IgD-negative memory B cell (primary cell): ENCODE data around the gene RAB10. TPM values are rescaled to one million over a fixed set of nuclear protein-coding genes. Genes with fewer than 3 reads are reported as not detected.

ENCODE experiments used
- polyA plus RNA-seq: library from polyadenylated mRNA; unstranded; fragments of 300-500 nt; fragmentation: Illumina TruSeq; gene quantifications from one replicate; pipeline ENCODE4 v1.2.3, GENCODE V29; 2021

RAB10 gene
- polyA plus RNA-seq, 1 donor from 2014 or later = 86.1 TPM

Other genes starting within 250 kb of the RAB10 start
- gene ASXL2, start 155.6 kb upstream of the RAB10 start, polyA plus RNA-seq = 8.4 TPM
- gene KIF3C, start 51.6 kb upstream of the RAB10 start, polyA plus RNA-seq = 0.31 TPM
- gene GAREM2, start 139.0 kb downstream of the RAB10 start, polyA plus RNA-seq = 0.19 TPM
- gene HADHA, start 210.5 kb downstream of the RAB10 start, polyA plus RNA-seq = 125 TPM
- gene HADHB, start 210.9 kb downstream of the RAB10 start, polyA plus RNA-seq = 104 TPM